ENCODE measurements around the gene PCIF1.

Gene PCIF1

GRCh38 chr20:45907219-45907948 lies 27.1 kb upstream of the PCIF1 start:
- Histone ChIP-seq H3K4me2 (ENCODE audit: low read length) (no peak overlapping the region), H3K79me2 (ENCODE audit: low read length) (no peaks in the 10 kb centered on the region; the same call in 1 of the 2 replicates), H3K9ac (ENCODE audit: low read length) (no peak overlapping the region), H4K20me1 (ENCODE audit: insufficient read depth, low read length) (no peaks in the 10 kb centered on the region), H3K27me3 (ENCODE audit: low read depth, low read length) (no peaks in the 10 kb centered on the region), H3K4me1 (ENCODE audit: low read length) (peaks cover 19% of the 10 kb centered on the region), H2AFZ (ENCODE audit: low read depth, low read length) (no peak overlapping the region), H3K4me3 (ENCODE audit: low read length) (no peak overlapping the region), H3K9me3 (ENCODE audit: insufficient read depth, low read length) (no peaks in the 10 kb centered on the region), H3K36me3 (replicated peaks; ENCODE audit: low read depth, low read length) (no peaks in the 10 kb centered on the region), H3K27ac (ENCODE audit: low read length) (no peak overlapping the region)
- no peak for TF ChIP-seq CTCF (IDR thresholded peaks at IDR 0.05; ENCODE audit: low read depth, low read length)
- no peak for TF ChIP-seq EZH2phosphoT487 (IDR thresholded peaks at IDR 0.05; ENCODE audit: low read depth)

GRCh38 chr20:45908084-45908483 lies 26.4 kb upstream of the PCIF1 start:
- no peaks in the 10 kb centered on the region for H4K20me1 ChIP-seq (ENCODE audit: insufficient read depth, low read length)
- peaks cover 25% of the 10 kb centered on the region for H3K4me1 ChIP-seq (ENCODE audit: low read length)
- H3K9me3 ChIP-seq (ENCODE audit: insufficient read depth, low read length): no peaks in the 10 kb centered on the region
- H3K4me2 ChIP-seq (ENCODE audit: low read length): no peak overlapping the region
- no peak overlapping the region for H3K4me3 ChIP-seq (ENCODE audit: low read length)
- no peak overlapping the region for H3K27ac ChIP-seq (ENCODE audit: low read length)
- H3K9ac ChIP-seq (ENCODE audit: low read length): no peak overlapping the region
- H3K79me2 ChIP-seq (ENCODE audit: low read length): no peaks in the 10 kb centered on the region; the same call in 1 of the 2 replicates
- no peak for TF ChIP-seq EZH2phosphoT487 (IDR thresholded peaks at IDR 0.05; ENCODE audit: low read depth)
- TF ChIP-seq CTCF (IDR thresholded peaks at IDR 0.05; ENCODE audit: low read depth, low read length): no peak
- no peaks in the 10 kb centered on the region for H3K27me3 ChIP-seq (ENCODE audit: low read depth, low read length)
- no peak overlapping the region for H2AFZ ChIP-seq (ENCODE audit: low read depth, low read length)
- H3K36me3 ChIP-seq (replicated peaks; ENCODE audit: low read depth, low read length): no peaks in the 10 kb centered on the region

GRCh38 chr20:45909336-45909808 lies 25.1 kb upstream of the PCIF1 start:
- H3K79me2 ChIP-seq (ENCODE audit: low read length): no peaks in the 10 kb centered on the region; the same call in 1 of the 2 replicates
- no peaks in the 10 kb centered on the region for H3K27me3 ChIP-seq (ENCODE audit: low read depth, low read length)
- no peak for TF ChIP-seq EZH2phosphoT487 (IDR thresholded peaks at IDR 0.05; ENCODE audit: low read depth)
- no peak for TF ChIP-seq CTCF (IDR thresholded peaks at IDR 0.05; ENCODE audit: low read depth, low read length)
- no peaks in the 10 kb centered on the region for H3K9me3 ChIP-seq (ENCODE audit: insufficient read depth, low read length)
- no peak overlapping the region for H3K4me2 ChIP-seq (ENCODE audit: low read length)
- H3K9ac ChIP-seq (ENCODE audit: low read length): no peak overlapping the region
- H3K27ac ChIP-seq (ENCODE audit: low read length): no peak overlapping the region
- H3K4me1 ChIP-seq (ENCODE audit: low read length): peaks cover 37% of the 10 kb centered on the region
- H3K36me3 ChIP-seq (replicated peaks; ENCODE audit: low read depth, low read length): no peaks in the 10 kb centered on the region
- H3K4me3 ChIP-seq (ENCODE audit: low read length): no peak overlapping the region
- H4K20me1 ChIP-seq (ENCODE audit: insufficient read depth, low read length): no peaks in the 10 kb centered on the region
- no peak overlapping the region for H2AFZ ChIP-seq (ENCODE audit: low read depth, low read length)

GRCh38 chr20:45909817-45910669 lies 24.4 kb upstream of the PCIF1 start:
- H3K27me3 ChIP-seq (ENCODE audit: low read depth, low read length): no peaks in the 10 kb centered on the region
- H4K20me1 ChIP-seq (ENCODE audit: insufficient read depth, low read length): no peaks in the 10 kb centered on the region
- no peak overlapping the region for H3K27ac ChIP-seq (ENCODE audit: low read length)
- no peak overlapping the region for H2AFZ ChIP-seq (ENCODE audit: low read depth, low read length)
- peak overlapping the region; percentile 92 for H3K4me2 ChIP-seq (ENCODE audit: low read length)
- no peak overlapping the region for H3K9ac ChIP-seq (ENCODE audit: low read length)
- TF ChIP-seq CTCF (IDR thresholded peaks at IDR 0.05; ENCODE audit: low read depth, low read length): no peak
- peaks cover 40% of the 10 kb centered on the region for H3K4me1 ChIP-seq (ENCODE audit: low read length)
- H3K36me3 ChIP-seq (replicated peaks; ENCODE audit: low read depth, low read length): no peaks in the 10 kb centered on the region
- H3K79me2 ChIP-seq (ENCODE audit: low read length): no peaks in the 10 kb centered on the region; the same call in 1 of the 2 replicates
- H3K9me3 ChIP-seq (ENCODE audit: insufficient read depth, low read length): no peaks in the 10 kb centered on the region
- peak overlapping the region; percentile 73 for H3K4me3 ChIP-seq (ENCODE audit: low read length)

Data from OCI-LY3 (cell line).